ENCODE data around the gene OR7D2.

Gene OR7D2

DNA sequence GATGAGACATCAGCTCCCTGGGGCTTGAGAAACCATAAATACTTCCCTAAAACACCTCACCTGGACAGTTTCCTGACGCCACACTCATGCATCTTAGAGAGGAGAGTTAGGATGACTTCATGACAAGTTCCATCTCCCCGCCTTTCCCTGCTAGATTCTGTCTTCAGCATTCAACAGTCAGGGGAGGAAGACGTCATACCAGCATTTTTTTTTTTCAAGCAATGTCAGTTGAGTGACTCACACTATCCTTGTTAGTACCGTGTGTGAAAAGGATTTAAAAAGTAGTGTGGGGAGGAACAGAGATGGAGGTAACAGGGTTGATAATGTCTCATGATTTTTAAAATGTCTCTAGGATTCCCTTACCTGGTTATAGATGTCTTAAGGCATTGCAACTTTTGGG, at the start of gene OR7D2:
Gene OR7D2, plus strand, starts transcription at position 79 of the 400 bp plus-strand sequence. CDS start 6,803 bp downstream, outside the sequence.
- no peak within 1 kb of the TSS for H3K4me3 Mint-ChIP-seq

DNA sequence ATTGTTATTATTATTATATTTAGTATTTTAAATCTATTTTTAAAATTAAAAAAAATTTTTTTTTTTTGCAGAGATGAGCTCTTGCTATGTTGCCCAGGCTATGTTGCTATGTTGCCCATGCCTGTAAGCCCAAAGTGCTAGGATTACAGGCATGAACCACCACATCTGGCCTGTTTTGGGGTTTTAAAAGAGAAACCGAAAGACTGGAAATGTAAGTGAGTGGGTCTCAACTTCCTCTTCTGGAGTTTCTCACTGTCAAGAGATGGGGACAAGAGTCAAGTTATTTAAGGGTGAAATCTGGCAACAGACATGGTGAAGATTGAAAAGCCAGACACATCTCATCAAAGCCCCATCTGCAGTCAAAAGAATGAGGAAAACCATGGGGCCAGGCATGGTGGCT, 47.8 kb upstream of the OR7D2 start:
- intact Hi-C loops (cut with micrococcal nuclease) = no loop called here
- Mint-ChIP-seq H3K4me1 (ENCODE audit: low read depth) (peaks cover 46% of the 10 kb centered on the region), H3K27me3 (peaks cover 11% of the 10 kb centered on the region), H3K27ac (peak overlapping the region; percentile 74), H3K4me3 (no peak overlapping the region), H3K9me3 (no peaks in the 10 kb centered on the region), H3K36me3 (ENCODE audit: low read depth) (no peaks in the 10 kb centered on the region)

More for the DNA sequence above, at the start of gene OR7D2:
- intact Hi-C loops (cut with micrococcal nuclease) = no loop called here
- Mint-ChIP-seq H3K27ac (no peak within 1 kb of the TSS), H3K36me3 (ENCODE audit: low read depth) (no peaks in the 10 kb centered on the region), H3K27me3 (peaks cover 9% of the 10 kb centered on the region), H3K4me1 (ENCODE audit: low read depth) (peaks cover 25% of the 10 kb centered on the region), H3K9me3 (peaks cover 20% of the 10 kb centered on the region)

DNA sequence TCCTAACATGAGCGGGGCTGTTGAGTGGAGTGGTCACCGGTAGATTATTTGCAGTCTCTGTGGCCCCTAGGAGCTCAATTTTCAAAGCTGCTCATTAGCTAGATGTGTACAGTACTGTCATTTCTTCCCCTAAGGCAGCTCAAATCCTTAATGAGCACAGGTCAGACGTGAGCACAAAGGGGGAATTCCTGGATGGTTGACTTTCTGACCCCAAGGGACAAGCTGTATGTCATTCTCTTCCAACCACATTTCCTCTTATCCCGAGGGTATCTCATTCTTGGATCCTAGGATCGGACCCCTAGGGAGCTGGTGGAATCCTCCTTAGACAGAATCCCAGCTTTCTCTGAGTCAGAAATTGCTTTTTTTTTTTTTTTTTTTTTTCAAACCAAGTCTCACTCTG, 46.4 kb upstream of the OR7D2 start:
- no peak overlapping the region for H3K27ac Mint-ChIP-seq
- intact Hi-C loops (cut with micrococcal nuclease) = no loop called here

DNA sequence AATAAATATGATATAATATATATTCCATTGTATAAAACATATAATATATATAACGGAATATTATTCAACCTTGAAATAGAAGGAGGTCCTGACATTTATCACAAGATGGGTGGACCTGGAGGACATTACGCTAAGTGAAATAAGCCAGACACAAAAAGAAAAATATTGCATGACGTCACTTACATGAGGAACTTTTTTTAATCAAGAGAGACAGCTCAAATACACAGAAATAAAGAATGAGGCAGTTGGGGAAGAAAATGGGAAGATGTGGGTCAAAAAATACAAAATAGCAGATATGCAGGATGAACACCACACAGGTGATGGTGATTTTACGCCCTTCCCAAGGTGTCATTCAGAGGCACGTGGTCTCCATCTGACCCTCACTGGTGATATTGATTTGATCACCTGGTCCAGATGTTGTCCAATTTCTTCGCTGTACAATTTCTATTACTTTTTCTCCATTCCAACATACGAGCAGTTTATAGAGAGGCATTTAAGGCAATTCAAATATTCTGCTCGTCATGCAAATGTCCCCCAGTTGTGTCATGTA, 39.1 kb upstream of the OR7D2 start:
- peak overlapping the region; percentile 92 for H3K27ac Mint-ChIP-seq
- H3K9me3 Mint-ChIP-seq = peaks cover 14% of the 10 kb centered on the region
- peak overlapping the region; percentile 98 for H3K4me3 Mint-ChIP-seq
- peaks cover 40% of the 10 kb centered on the region for H3K4me1 Mint-ChIP-seq (ENCODE audit: low read depth)
- intact Hi-C loops (cut with micrococcal nuclease) = loop anchor here (1.0 to 5.0 kb wide), 4 partner anchors 170 to 653 kb away; partner anchors contain the start of genes ZNF561 and ZNF699
- peaks cover 47% of the 10 kb centered on the region for H3K36me3 Mint-ChIP-seq (ENCODE audit: low read depth)
- peaks cover 5% of the 10 kb centered on the region for H3K27me3 Mint-ChIP-seq

More for the DNA sequence above, 46.4 kb upstream of the OR7D2 start:
- Mint-ChIP-seq H3K36me3 (ENCODE audit: low read depth) (no peaks in the 10 kb centered on the region), H3K9me3 (no peaks in the 10 kb centered on the region), H3K4me3 (no peak overlapping the region), H3K4me1 (ENCODE audit: low read depth) (peaks cover 41% of the 10 kb centered on the region), H3K27me3 (peaks cover 4% of the 10 kb centered on the region)

DNA sequence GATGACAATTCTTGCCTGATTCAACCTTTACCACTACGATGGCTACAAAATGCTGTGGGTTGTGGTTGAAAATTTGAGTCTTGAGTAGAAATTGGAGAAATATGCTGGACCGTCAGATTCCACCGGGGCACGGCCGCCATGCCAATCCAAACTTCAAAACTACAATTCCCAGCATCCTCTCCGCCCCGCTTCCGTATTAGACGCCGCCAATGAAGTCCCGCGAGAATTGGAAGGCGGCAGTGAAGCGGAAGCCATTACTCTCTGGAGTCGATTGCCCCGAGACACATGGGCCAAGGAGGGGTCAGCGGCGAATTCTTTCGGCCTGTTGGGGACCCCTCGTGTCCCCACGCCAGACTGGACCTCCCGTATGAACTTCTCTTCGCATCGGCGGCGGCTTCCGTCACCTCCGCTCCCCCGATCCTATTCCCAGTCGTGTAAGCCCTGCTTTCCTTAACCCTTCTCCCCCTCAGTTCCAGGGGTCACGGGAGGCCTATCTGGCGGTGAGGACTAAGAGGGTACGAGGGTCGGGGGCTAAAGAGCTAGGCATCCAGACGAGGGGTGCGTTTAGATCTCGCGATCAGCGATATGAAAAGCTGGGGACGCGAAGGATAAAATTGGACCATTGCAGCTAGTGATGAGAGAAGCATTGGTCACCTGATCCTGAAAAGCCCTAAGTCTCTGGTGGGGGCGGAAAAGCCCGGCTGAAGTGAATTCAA, 38.5 kb upstream of the OR7D2 start, which contains the start of gene ZNF317:
Gene ZNF317, plus strand, starts transcription at position 239 of the 716 bp plus-strand sequence. CDS start 15,620 bp downstream, outside the sequence.
- H3K9me3 Mint-ChIP-seq = peaks cover 21% of the 10 kb centered on the region
- H3K4me1 Mint-ChIP-seq (ENCODE audit: low read depth) = peaks cover 38% of the 10 kb centered on the region
- H3K4me3 Mint-ChIP-seq = peak within 1 kb of the TSS; percentile 98
- H3K27ac Mint-ChIP-seq = peak within 1 kb of the TSS; percentile 92
- peaks cover 53% of the 10 kb centered on the region for H3K36me3 Mint-ChIP-seq (ENCODE audit: low read depth)
- intact Hi-C loops (cut with micrococcal nuclease) = loop anchor here (1.0 kb wide), 1 partner anchor 169 kb away; the partner anchor contains the start of gene ZNF699
- peaks cover 5% of the 10 kb centered on the region for H3K27me3 Mint-ChIP-seq

DNA sequence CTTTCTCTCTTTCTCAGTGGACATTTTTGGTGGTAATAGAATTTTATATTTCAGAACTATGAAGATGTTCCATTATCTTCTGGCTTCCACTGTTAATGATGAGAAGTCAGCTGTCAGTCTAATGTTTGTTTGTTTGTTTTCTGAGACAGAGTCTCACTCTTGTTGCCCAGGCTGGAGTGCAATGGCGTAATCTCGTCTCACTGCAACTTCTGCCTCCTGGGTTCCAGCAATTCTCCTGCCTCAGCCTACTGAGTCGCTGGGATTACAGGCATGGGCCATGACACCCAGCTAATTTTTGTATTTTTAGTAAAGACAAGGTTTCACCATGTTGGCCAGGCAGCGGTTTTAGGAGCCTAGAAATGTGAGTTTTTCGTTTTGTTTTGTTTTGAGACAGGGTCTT, 33.9 kb upstream of the OR7D2 start:
- Mint-ChIP-seq H3K27ac (no peak overlapping the region), H3K4me3 (no peak overlapping the region), H3K4me1 (ENCODE audit: low read depth) (peaks cover 41% of the 10 kb centered on the region), H3K9me3 (peaks cover 56% of the 10 kb centered on the region), H3K27me3 (no peaks in the 10 kb centered on the region), H3K36me3 (ENCODE audit: low read depth) (peaks cover 99% of the 10 kb centered on the region)
- intact Hi-C loops (cut with micrococcal nuclease) = no loop called here

DNA sequence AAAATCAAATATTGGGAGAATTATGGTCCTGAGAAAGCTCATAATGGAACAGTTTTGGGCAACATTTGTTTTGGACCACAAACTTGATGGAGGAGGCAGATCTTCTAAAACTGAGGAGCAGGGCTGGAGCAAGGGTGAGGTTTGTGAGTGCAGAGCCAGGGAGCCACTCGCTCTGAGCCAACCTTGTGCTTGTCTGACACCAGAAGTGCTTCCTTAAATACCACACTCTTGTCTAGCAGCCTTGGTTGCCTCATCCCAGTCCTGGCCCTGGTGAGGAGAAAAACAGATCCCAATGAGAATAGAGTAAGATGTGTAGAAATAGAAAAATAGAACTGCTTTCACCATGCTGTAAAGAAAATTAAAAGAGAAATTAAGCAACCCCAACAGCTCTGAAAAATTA, 31.9 kb upstream of the OR7D2 start:
- H3K4me3 Mint-ChIP-seq = no peak overlapping the region
- no peak overlapping the region for H3K27ac Mint-ChIP-seq
- no peaks in the 10 kb centered on the region for H3K27me3 Mint-ChIP-seq
- intact Hi-C loops (cut with micrococcal nuclease) = no loop called here
- H3K36me3 Mint-ChIP-seq (ENCODE audit: low read depth) = peaks cover 100% of the 10 kb centered on the region
- H3K9me3 Mint-ChIP-seq = peaks cover 74% of the 10 kb centered on the region
- H3K4me1 Mint-ChIP-seq (ENCODE audit: low read depth) = peaks cover 45% of the 10 kb centered on the region

DNA sequence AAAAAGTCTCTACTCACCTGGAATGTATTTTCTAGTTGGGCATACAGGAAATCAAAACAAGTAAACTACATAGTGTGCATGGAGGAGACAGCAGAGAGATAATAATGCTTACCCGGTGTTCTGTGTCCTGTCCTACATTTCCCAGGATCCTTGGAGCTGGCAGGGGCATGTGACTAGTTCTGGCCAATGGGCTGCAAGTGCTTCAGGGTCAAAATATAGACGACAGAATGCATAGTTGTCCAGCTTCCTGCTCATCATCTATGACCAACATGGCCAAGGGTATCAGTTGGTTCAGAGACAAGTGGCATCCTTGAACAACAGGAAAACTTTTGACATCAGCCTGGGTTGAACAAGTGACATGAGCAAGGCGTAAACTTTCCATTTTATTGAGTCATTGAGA, 30.1 kb upstream of the OR7D2 start:
- Mint-ChIP-seq H3K27me3 (no peaks in the 10 kb centered on the region), H3K4me1 (ENCODE audit: low read depth) (peaks cover 45% of the 10 kb centered on the region), H3K9me3 (peaks cover 88% of the 10 kb centered on the region), H3K27ac (peak overlapping the region; percentile 25), H3K36me3 (ENCODE audit: low read depth) (peaks cover 100% of the 10 kb centered on the region), H3K4me3 (no peak overlapping the region)
- intact Hi-C loops (cut with micrococcal nuclease) = no loop called here

DNA sequence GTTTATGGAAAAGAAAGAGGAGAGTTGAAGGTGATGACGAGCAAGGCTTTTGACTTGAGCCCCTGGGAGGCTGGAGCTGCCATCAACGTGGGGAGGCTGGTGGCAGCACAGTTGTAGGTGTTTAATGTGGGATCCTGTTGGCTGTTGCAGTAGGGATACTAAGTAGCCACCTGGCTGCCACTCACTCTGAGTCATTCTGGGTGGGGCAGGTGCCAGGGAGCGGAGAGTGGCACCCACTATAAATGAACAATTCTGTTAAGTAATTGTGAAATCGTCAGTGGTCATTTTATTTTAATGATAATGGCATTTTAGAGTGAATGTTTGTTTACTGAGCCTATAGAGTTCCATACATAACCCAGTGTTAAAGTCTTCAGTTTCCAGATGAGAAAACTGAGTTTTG, 28.8 kb upstream of the OR7D2 start:
- Mint-ChIP-seq H3K4me3 (no peak overlapping the region), H3K36me3 (ENCODE audit: low read depth) (peaks cover 100% of the 10 kb centered on the region), H3K4me1 (ENCODE audit: low read depth) (peaks cover 58% of the 10 kb centered on the region), H3K27me3 (no peaks in the 10 kb centered on the region), H3K27ac (peak overlapping the region; percentile 25), H3K9me3 (peaks cover 78% of the 10 kb centered on the region)
- intact Hi-C loops (cut with micrococcal nuclease) = no loop called here

DNA sequence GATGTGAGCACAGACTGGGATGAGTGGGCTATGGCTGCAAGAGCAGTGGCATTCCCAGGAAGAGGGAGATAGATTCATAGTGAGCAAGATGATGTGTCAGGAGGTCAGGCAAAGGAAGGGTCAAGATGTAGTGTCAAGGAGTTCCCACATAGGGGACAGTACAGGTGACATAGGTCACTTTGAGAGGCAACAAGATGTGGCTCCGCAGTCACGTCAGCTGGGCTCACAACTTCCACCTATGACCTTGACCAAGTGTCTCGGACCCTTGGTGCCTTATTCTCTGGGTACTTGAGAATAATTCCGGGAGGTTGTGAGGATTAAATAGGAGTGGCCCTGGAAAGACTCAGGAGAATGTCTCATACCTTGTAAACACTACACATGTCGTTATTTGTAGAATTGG, 28.1 kb upstream of the OR7D2 start:
- peaks cover 65% of the 10 kb centered on the region for H3K4me1 Mint-ChIP-seq (ENCODE audit: low read depth)
- intact Hi-C loops (cut with micrococcal nuclease) = no loop called here
- no peak overlapping the region for H3K4me3 Mint-ChIP-seq
- peaks cover 72% of the 10 kb centered on the region for H3K9me3 Mint-ChIP-seq
- no peaks in the 10 kb centered on the region for H3K27me3 Mint-ChIP-seq
- peaks cover 100% of the 10 kb centered on the region for H3K36me3 Mint-ChIP-seq (ENCODE audit: low read depth)
- peak overlapping the region; percentile 25 for H3K27ac Mint-ChIP-seq

DNA sequence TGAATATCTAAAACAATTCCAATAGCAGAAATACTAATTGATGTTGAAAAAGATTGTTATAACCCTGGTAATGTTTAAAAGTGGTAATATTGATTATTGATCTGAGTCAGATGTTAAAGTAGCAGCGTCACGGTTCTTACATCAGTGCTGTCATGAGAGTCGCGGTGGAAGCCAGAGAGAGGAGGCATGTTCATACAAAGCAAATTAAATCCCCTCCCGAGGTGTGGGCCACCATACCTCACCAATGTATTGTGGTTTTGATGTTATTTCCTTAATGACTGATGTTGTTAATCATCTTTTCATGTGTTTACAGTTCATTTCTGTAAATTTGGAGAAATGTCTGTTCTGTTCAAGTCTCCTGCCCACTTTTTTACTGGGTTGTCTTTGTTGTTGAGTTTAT, 27.4 kb upstream of the OR7D2 start:
- H3K4me1 Mint-ChIP-seq (ENCODE audit: low read depth) = peaks cover 72% of the 10 kb centered on the region
- H3K27ac Mint-ChIP-seq = no peak overlapping the region
- no peak overlapping the region for H3K4me3 Mint-ChIP-seq
- H3K27me3 Mint-ChIP-seq = no peaks in the 10 kb centered on the region
- H3K9me3 Mint-ChIP-seq = peaks cover 67% of the 10 kb centered on the region
- intact Hi-C loops (cut with micrococcal nuclease) = no loop called here
- peaks cover 100% of the 10 kb centered on the region for H3K36me3 Mint-ChIP-seq (ENCODE audit: low read depth)

DNA sequence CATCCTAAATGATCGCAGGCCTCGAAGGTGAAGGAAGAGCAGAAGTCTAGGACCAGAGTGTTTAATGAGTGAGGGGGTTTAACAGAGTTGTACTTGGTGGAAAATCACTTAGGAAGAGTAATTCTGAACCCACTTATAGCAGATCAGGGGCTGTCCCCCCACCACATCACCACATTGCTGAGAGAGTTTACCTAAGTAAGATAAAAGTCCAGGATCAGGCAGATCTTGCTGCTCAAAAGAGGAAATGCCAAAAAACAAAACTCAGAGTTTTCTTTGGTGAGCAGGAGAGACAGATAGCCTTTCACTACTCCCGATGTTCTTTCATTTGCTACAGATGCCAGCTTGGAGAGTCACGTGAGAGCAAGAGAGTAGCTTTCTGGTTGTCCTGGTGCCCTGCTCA, 23.2 kb upstream of the OR7D2 start:
- H3K9me3 Mint-ChIP-seq = peaks cover 63% of the 10 kb centered on the region

DNA sequence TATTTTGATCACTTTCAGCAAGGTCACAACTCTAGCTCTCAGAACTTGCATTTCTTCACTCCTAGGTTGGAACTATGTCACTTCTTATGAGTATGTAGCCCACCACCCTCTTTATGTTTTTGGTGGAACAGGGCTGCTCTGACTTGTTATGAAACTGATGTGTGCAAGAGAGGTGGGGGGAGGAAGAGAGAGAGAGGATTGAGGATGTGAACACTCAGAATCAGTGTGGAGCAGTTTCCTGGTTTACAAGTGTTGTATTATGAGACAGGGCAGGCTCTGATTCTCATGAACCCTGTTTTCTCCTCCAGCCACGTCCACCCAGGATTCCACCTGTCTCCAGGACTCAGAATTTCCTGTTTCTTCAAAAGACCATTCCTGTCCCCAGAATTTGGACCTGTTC, 22.5 kb upstream of the OR7D2 start:
- peak overlapping the region; percentile 46 for H3K4me3 Mint-ChIP-seq

More for the DNA sequence above, 23.2 kb upstream of the OR7D2 start:
- intact Hi-C loops (cut with micrococcal nuclease) = no loop called here
- Mint-ChIP-seq H3K4me3 (no peak overlapping the region), H3K36me3 (ENCODE audit: low read depth) (peaks cover 100% of the 10 kb centered on the region), H3K4me1 (ENCODE audit: low read depth) (peaks cover 54% of the 10 kb centered on the region), H3K27ac (peak overlapping the region; percentile 67), H3K27me3 (no peaks in the 10 kb centered on the region)

DNA sequence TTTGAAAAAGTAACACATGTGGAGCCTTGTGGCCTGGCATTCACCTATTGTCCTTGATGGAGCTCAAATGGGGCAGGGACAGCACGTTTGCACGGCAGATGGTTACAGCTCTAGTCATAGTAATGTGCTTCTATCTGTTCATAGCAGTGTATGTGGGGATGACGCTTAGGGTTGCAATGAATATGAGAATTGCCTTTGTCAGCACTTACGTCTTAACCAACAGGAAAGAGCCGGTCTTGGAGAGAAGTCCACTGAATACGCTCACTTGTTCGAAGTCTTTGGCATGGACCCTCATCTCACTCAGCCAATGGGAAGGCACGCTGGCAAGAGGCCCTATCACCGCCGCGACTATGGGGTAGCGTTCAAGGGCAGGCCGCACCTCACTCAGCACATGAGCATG, 18.9 kb upstream of the OR7D2 start:
- peaks cover 100% of the 10 kb centered on the region for H3K36me3 Mint-ChIP-seq (ENCODE audit: low read depth)
- H3K27ac Mint-ChIP-seq = no peak overlapping the region
- peaks cover 35% of the 10 kb centered on the region for H3K4me1 Mint-ChIP-seq (ENCODE audit: low read depth)
- no peaks in the 10 kb centered on the region for H3K27me3 Mint-ChIP-seq
- H3K9me3 Mint-ChIP-seq = peaks cover 57% of the 10 kb centered on the region
- H3K4me3 Mint-ChIP-seq = no peak overlapping the region
- intact Hi-C loops (cut with micrococcal nuclease) = no loop called here

More for the DNA sequence above, 22.5 kb upstream of the OR7D2 start:
- peaks cover 47% of the 10 kb centered on the region for H3K4me1 Mint-ChIP-seq (ENCODE audit: low read depth)
- H3K9me3 Mint-ChIP-seq = peaks cover 63% of the 10 kb centered on the region
- no peaks in the 10 kb centered on the region for H3K27me3 Mint-ChIP-seq
- peaks cover 100% of the 10 kb centered on the region for H3K36me3 Mint-ChIP-seq (ENCODE audit: low read depth)
- intact Hi-C loops (cut with micrococcal nuclease) = no loop called here
- H3K27ac Mint-ChIP-seq = peak overlapping the region; percentile 67
